GM19397 (cell line): ENCODE results near the gene PRKCG.
"Not testable (repeated sequence)": the region's sequence is repeated elsewhere in the genome, so short reads cannot be mapped to it uniquely, and the experiment has no call there.

Source experiments
- ATAC-seq: cut with Tn5 transposase; IDR thresholded peaks from one replicate; pipeline ENCODE4 v1.9.1; 2021; ENCODE audit warnings: mild to moderate bottlenecking, moderate library complexity; ENCODE audit not compliant: unreplicated experiment

Gene PRKCG

DNA sequence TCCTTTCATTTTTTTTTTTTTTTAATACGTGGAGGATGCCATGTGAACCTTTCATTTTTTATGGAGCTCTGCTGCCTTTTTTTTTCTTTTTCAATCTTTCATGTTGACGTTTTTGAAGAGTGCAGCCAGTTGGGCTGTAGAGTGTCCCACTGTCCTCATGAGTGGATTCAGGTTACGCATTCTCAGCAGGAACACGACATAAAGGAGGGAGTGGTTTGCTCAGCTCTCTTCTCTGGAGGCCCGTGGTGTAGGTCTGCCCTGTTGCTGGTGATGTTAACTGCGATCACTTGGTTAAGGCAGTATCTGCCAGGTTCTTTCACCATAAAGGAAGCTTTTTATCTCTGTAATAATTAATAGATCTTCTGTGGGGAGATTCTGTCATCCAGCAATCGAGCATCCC is 54.0 kb downstream of the PRKCG start:
- ATAC-seq, result no peak

DNA sequence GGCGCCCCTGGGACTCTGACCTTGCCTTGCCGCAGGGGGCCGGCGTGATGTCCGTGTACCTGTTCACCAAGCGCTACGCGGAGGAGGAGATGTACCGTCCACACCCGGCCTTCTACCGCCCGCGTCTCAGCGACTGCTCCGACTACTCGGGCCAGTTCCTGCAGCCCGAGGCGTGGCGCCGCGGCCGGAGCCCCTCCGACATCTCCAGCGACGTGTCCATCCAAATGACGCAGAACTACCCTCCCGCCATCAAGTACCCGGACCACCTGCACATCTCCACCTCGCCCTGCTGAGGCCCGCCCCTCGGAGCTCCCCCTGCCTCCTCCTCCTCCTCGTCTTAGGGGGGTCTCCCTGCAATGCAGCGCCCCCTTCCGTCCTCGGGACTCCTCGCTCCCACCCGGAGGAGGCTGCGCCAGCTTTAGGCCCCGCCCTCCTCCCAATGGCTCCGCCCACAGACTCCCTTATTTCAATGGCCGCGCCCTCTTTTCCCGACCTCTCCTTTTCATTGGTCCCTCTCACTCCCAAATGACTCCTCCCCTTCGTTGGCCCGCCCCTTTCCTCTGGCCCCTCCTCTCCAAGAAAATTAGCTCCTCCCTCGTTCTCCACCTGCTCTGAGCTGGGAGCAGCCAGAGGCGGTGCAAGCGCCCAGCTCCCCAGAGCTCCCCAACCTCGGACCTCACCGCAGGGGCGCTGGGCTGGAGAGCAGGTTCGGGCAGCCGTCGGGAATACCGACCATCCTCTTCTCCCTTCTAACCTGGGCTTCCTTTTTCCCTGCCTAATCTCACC is 60.2 kb downstream of the PRKCG start:
- no peak for ATAC-seq

DNA sequence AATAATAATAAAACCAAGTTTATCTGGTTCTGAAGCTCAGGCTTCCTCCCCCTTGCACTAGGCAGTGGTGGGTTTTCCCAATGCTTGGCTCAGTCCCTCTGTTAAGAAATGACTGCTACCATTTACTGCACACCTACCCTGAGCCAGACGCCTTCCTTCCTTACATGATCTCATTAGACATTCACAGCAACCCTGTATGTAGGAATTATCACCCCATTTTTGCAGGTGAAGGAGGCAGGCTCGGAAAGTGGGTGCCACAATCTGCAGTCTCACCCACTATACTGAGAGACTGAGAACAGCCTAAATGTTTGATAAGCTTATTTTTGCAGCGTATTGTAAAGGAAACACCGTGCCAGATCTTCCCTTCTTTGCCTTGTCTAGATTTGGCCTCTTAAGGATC is 62.4 kb downstream of the PRKCG start:
- ATAC-seq, result no peak

DNA sequence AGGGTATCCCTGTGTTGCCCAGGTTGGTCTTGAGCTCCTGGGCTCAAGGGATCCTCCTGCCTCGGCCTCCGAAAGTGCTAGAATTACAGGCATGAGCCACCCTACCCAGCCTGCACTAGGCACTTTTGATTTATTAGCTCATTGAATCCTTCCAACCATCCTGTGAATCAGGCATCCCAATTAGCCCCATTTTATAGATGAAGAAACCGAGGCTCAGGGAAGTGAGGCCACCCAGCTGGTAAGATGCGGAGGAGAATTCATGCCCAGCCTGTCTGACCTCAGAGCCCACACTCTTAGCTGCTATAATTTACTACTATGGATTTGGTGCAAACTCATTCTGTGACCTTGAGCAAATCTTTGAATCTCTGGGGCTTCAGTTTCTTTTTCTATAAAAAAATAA is 62.9 kb downstream of the PRKCG start:
- ATAC-seq, result no peak

DNA sequence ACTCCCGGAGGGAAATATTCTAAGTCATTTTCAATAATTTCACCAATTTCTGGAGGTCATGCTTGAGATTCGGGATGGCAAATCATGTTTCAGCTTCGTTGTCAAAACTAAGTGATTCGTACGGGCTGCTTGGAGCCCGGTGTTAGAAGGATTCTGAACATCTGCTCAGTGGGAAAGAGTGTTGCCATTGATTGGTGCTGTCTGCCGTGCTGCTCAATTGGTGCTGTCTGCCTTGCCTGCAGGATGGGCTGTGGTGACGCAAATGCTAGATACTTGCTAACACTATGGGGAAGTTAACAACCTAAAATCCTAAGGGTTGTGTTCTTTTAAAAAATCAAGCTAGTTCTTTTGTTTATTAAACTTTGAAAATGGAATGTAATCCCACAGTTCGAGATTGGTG is 63.4 kb downstream of the PRKCG start:
- ATAC-seq, result no peak

DNA sequence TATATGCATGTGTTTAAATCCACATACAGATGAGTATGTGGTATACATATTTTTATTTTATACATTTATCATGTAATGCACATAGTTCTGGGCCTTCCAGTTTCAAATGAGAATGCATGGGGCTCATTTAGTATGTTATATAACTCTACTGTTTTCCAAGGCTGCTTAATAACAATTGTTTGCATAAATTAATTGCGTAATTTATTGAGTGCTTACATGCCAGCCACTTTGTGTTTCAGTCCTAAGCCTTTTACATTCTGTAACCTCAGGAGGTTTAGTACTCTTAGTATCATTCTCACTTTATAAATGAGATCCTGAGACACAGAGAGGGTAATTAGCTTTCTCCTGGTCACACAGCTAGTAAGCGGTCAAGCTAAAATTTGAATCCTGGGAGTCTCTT is 64.0 kb downstream of the PRKCG start:
- ATAC-seq, result no peak

DNA sequence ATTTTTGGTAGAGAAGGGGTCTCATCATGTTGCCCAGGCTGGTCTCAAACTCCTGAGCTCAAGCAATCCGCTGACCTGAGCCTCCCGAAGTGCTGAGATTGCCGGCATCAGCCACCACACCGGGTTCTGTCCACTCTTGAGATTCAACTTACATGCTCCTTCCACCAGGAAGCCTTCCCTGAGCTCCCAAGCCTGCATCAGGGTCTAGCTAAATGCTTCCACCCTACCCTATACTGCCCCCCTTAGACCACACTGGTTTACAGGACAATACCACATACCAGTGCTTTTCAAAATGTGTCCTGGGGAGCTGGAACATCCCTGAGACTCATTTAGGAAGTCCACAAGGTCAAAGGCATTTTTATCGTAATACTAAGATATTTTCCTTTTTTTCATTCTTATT is 65.6 kb downstream of the PRKCG start:
- no peak for ATAC-seq

DNA sequence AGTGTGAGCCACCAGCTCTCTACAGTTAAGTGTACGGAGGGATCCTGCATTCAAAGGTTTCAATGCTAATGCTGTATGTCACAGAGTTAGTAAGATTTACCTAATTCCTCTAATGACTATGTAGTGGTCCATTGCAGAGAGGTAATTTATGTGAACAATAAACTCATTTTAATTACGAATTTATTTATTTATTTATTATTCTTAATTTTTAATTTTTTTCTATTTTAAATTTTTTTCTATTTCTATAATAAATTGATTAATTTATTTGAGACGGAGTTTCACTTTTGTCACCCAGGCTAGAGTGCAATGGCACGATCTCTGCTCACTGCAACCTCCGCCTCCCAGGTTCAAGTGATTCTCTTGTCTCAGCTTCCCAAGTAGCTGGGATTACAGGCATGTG is 66.6 kb downstream of the PRKCG start:
- ATAC-seq, result not testable (repeated sequence)

DNA sequence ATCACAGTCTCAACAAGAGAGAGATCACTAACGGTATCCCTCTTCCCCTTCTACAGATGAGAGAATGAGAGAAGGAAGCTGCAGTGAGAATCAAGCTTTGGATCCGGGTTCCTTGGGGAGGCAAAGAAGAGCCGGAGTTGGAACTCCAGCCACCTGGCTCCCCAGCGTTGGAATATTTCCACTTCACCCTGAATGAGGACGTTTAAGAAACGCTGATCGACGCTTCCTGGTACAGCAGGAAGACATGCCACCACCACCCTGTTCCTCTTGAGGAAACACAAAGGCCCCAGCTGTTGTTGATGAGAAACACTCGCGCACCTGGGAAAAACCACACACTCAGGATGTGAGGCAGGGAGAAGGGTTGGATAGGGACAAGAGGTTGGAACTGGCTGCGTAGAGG is 69.4 kb downstream of the PRKCG start:
- ATAC-seq, result no peak

DNA sequence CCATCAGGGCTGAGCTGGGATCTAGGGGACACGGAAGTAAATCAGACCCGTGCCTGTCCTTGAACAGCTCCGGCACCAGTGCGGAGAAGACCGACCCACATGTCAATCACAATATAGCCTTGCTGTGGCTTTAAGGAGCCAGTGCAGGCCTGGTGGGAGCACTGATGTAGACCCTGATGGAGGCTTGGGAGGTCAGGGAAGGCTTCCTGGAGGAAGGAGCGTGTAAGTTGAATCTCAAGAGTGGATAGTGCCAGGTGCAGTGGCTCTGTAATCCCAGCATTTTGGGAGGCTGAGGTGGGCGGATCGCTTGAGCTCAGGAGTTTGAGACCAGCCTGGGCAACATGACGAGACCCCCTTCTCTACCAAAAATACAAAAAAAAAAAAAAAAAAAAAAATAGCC is 70.0 kb downstream of the PRKCG start:
- no peak for ATAC-seq

DNA sequence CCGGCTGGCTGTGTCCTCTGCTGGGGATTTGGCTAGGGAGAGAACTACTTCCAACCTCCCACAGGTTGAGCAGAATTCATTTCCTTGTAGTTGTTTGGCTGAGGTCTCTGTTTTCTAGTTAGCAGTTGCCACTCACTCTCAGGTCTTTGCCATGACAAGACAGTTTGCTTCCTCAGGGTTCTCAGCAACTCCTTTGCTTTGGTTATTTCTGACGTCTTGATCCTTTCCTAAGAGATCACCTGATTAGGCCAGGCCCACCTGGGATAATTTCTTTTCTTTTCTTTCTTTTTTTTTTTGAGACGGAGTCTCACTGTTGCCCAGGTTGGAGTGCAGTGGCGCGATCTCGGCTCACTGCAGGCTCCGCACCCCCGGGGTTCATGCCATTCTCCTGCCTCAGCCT is 71.4 kb downstream of the PRKCG start:
- no peak for ATAC-seq
